Liver (tissue), 9 donors: ENCODE measurements around the gene ST7. TPM values are rescaled to one million over a fixed set of nuclear protein-coding genes. Genes with fewer than 3 reads are reported as not detected.

Experiments
- DNase-seq: peaks from one replicate; pipeline ENCODE4 v3.0.0-alpha.2; 2017; ENCODE audit warnings: low spot score
- H3K27ac ChIP-seq, 2 donors: one replicate each; pipeline ENCODE4 v1.7.0; 2013; ENCODE audit warnings: inconsistent platforms in 2 of 2, low read length in 2 of 2, control low read depth in 1 of 2, low read depth in 1 of 2, mild to moderate bottlenecking in 1 of 2
- H3K27me3 ChIP-seq, 4 donors: one replicate each; pipeline versions ENCODE4 v1.6.1 to v1.7.0; 2013; ENCODE audit warnings: low read length in 3 of 4, inconsistent platforms in 1 of 4, mild to moderate bottlenecking in 1 of 4, moderate library complexity in 1 of 4; ENCODE audit not compliant: control insufficient read depth in 4 of 4, insufficient read depth in 4 of 4
- H3K36me3 ChIP-seq, 4 donors: one replicate each; pipeline versions ENCODE4 v1.6.1 to v1.7.0; 2013; ENCODE audit warnings: low read length in 3 of 4, mild to moderate bottlenecking in 3 of 4, low read depth in 1 of 4, moderate library complexity in 1 of 4; ENCODE audit not compliant: control insufficient read depth in 4 of 4, insufficient read depth in 3 of 4
- H3K4me1 ChIP-seq, 4 donors: one replicate each; pipeline versions ENCODE4 v1.6.1 to v1.7.0; 2013; ENCODE audit warnings: low read length in 3 of 4, mild to moderate bottlenecking in 3 of 4, moderate library complexity in 1 of 4; ENCODE audit not compliant: control insufficient read depth in 4 of 4, insufficient read depth in 4 of 4
- H3K4me3 ChIP-seq, 3 donors: one replicate each; pipeline versions ENCODE4 v1.6.1 to v1.7.0; 2013; ENCODE audit warnings: low read length in 3 of 3, control low read depth in 1 of 3, low read depth in 1 of 3, mild to moderate bottlenecking in 1 of 3
- H3K9ac ChIP-seq, 2 donors: one replicate each; pipeline ENCODE4 v1.7.0; 2013; ENCODE audit warnings: low read length in 2 of 2, mild to moderate bottlenecking in 2 of 2, moderate library complexity in 2 of 2, control low read depth in 1 of 2, low read depth in 1 of 2
- H3K9me3 ChIP-seq, 4 donors: one replicate each; pipeline versions ENCODE4 v1.6.1 to v1.7.0; 2013; ENCODE audit warnings: low read length in 3 of 4; ENCODE audit not compliant: control insufficient read depth in 4 of 4
- EGR1 ChIP-seq, 2 donors: IDR thresholded peaks; 2 replicates each; pipeline ENCODE4 v1.6.1; 2016 to 2018; ENCODE audit warnings: antibody characterized with exemption in 2 of 2, low read depth in 2 of 2
- FOXA1 ChIP-seq: IDR thresholded peaks from 2 replicates; pipeline ENCODE4 v1.6.1; 2016; ENCODE audit warnings: antibody characterized with exemption
- FOXA2 ChIP-seq: IDR thresholded peaks from 2 replicates; pipeline ENCODE4 v1.6.1; 2016; ENCODE audit warnings: antibody characterized with exemption
- GABPA ChIP-seq, 2 donors: IDR thresholded peaks in 1 of 2; conservative IDR thresholded peaks in 1 of 2; 2 replicates each; pipeline ENCODE4 v1.6.1; 2016; ENCODE audit warnings: antibody characterized with exemption in 2 of 2, mild to moderate bottlenecking in 1 of 2, moderate library complexity in 1 of 2
- HNF4A ChIP-seq, 2 donors: conservative IDR thresholded peaks; 2 replicates each; pipeline ENCODE4 v1.6.1; 2016; ENCODE audit warnings: antibody characterized with exemption in 2 of 2, mild to moderate bottlenecking in 2 of 2
- HNF4G ChIP-seq: IDR thresholded peaks from 2 replicates; pipeline ENCODE4 v1.6.1; 2016; ENCODE audit warnings: antibody characterized with exemption
- JUND ChIP-seq, 2 donors: IDR thresholded peaks; 2 replicates each; pipeline ENCODE4 v1.6.1; 2016; ENCODE audit warnings: antibody characterized with exemption in 2 of 2
- NR2F2 ChIP-seq: IDR thresholded peaks from 2 replicates; pipeline ENCODE4 v1.6.1; 2016; ENCODE audit warnings: antibody characterized with exemption
- RAD21 ChIP-seq, 2 donors: IDR thresholded peaks; 2 replicates each; pipeline ENCODE4 v1.6.1; 2016; ENCODE audit warnings: antibody characterized with exemption in 2 of 2, mild to moderate bottlenecking in 2 of 2
- RXRA ChIP-seq, 2 donors: IDR thresholded peaks; 2 replicates each; pipeline ENCODE4 v1.6.1; 2017 to 2018; ENCODE audit warnings: antibody characterized with exemption in 2 of 2, mild to moderate bottlenecking in 1 of 2
- SP1 ChIP-seq: IDR thresholded peaks from 2 replicates; pipeline ENCODE4 v1.6.1; 2018; ENCODE audit warnings: antibody characterized with exemption, mild to moderate bottlenecking
- TAF1 ChIP-seq: conservative IDR thresholded peaks from 2 replicates; pipeline ENCODE4 v1.6.1; 2016; ENCODE audit warnings: antibody characterized with exemption, mild to moderate bottlenecking
- YY1 ChIP-seq: IDR thresholded peaks from 2 replicates; pipeline ENCODE4 v1.6.1; 2016; ENCODE audit warnings: antibody characterized with exemption, mild to moderate bottlenecking
- WGBS: extraction: QIAGEN DNeasy Blood & Tissue Kit; methylation state at CpG from one replicate; pipeline ENCODE4 v1.1.7; 2013; 5-methylcytosine and 5-hydroxymethylcytosine counted together
- polyA plus RNA-seq, 2 donors: library from polyadenylated mRNA; stranded (reverse) in 1 of 2; unstranded in 1 of 2; fragments of 200-250 nt in 1 of 2; fragments of >200 nt in 1 of 2; fragmentation: Nextera tagmentation in 1 of 2; extraction: Ambion mirVana in 1 of 2; gene quantifications; one replicate each; pipeline versions ENCODE4 v1.2.1 to v1.2.3, GENCODE V29; 2013 to 2015
- total RNA-seq, 2 donors: library from RNA; depleted of rRNA; stranded (reverse); fragments of >200 nt; gene quantifications; one replicate each; pipeline ENCODE4 v1.2.3, GENCODE V29; 2014
- TF ChIP-seq, protein P1 (sequence below): IDR thresholded peaks from 2 replicates; pipeline ENCODE4 v1.6.1; 2016; ENCODE audit warnings: antibody characterized with exemption
- TF ChIP-seq, protein P2 (sequence below): IDR thresholded peaks from 2 replicates; pipeline ENCODE4 v1.6.1; 2016; ENCODE audit warnings: antibody characterized with exemption
- TF ChIP-seq, protein P3 (sequence below): IDR thresholded peaks from 2 replicates; pipeline ENCODE4 v1.6.1; 2016; ENCODE audit warnings: antibody characterized with exemption
- TF ChIP-seq, protein P4 (sequence below): IDR thresholded peaks from 2 replicates; pipeline ENCODE4 v1.6.1; 2016; ENCODE audit warnings: antibody characterized with exemption, mild to moderate bottlenecking
- donor health status: healthy.
- donor health status: healthy.
- donor health status: healthy.
- donor health status: healthy.
- donor health status: healthy.

Gene ST7
- total and polyA plus RNA-seq, 4 donors, result 13.5 to 30.7 (median 22.6) TPM

DNA sequence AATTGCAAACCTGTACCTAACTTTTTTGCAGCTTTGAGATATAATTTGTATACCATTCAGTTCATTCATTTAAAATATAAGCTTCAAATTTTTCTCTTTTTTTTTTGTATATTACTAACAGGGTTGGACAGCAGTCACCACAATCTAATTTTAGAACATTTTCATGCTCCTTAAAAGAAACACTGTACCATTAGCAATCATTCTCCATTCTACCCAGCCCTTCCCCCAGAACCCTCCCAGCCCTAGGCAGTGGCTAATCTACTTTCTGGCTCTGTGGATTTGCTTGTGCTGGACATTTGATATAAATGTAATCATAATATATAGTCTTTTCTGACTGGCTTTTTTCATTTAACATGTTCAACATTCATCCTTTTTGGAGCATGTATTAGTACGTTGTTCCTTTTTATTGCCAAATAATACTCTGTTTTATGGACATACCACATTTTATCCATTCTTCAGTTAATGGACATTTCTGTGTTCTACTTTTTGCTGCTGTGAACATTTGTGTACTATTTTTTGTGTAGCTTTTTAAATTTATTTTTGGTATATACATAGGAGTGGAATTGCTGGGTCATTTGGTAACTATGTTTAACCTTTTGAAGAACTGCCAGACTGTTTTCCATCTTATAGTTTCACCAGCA lies 40.9 kb upstream of the ST7 start:
- no peak overlapping the region for H3K4me3 ChIP-seq
- H3K9me3 ChIP-seq, result no peaks in the 10 kb centered on the region
- DNase-seq, result no peak
- WGBS, result 97% methylated on average over 1 of the region's 1 CpG
- H3K4me1 ChIP-seq, result peaks cover 0 to 6% (median 0%) of the 10 kb centered on the region in 4 donors
- H3K36me3 ChIP-seq, result peaks cover 7 to 45% (median 35%) of the 10 kb centered on the region in 4 donors
- no peaks in the 10 kb centered on the region for H3K27me3 ChIP-seq
- no peak for TF ChIP-seq RXRA (IDR thresholded peaks at IDR 0.05)
- no peak overlapping the region for H3K9ac ChIP-seq
- H3K27ac ChIP-seq, result no peak overlapping the region

DNA sequence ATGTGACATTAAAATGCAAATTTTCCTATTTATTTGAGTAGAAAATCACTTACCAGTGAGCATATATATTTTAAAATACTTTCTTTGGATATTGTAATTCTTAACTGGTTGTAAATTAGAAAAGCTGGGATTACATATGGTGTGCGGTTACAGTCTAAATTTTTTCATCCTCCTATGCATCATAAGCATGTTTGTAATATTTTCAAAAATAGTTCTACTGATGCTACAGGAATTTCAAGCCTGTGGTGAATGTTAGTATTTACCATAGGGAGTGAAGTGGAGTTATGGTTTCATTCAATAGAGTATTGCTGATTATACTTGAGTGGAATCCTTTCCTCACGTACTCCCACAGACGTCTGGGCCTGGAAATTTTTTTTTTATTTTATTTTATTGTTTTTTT lies 34.6 kb upstream of the ST7 start:
- Histone ChIP-seq H3K9ac (no peak overlapping the region), H3K27ac (no peak overlapping the region), H3K27me3 (no peaks in the 10 kb centered on the region), H3K4me3 (no peak overlapping the region), H3K4me1 (peaks cover 0 to 6% (median 0%) of the 10 kb centered on the region in 4 donors), H3K36me3 (peaks cover 8 to 19% (median 15%) of the 10 kb centered on the region in 4 donors), H3K9me3 (no peaks in the 10 kb centered on the region)
- 97% methylated on average over 3 of the region's 3 CpGs for whole genome bisulfite sequencing
- no peak for DNase-seq
- TF ChIP-seq RXRA (IDR thresholded peaks at IDR 0.05), result no peak
- no peak for TF ChIP-seq RAD21 (IDR thresholded peaks at IDR 0.05)
- TF ChIP-seq, protein P1, sequence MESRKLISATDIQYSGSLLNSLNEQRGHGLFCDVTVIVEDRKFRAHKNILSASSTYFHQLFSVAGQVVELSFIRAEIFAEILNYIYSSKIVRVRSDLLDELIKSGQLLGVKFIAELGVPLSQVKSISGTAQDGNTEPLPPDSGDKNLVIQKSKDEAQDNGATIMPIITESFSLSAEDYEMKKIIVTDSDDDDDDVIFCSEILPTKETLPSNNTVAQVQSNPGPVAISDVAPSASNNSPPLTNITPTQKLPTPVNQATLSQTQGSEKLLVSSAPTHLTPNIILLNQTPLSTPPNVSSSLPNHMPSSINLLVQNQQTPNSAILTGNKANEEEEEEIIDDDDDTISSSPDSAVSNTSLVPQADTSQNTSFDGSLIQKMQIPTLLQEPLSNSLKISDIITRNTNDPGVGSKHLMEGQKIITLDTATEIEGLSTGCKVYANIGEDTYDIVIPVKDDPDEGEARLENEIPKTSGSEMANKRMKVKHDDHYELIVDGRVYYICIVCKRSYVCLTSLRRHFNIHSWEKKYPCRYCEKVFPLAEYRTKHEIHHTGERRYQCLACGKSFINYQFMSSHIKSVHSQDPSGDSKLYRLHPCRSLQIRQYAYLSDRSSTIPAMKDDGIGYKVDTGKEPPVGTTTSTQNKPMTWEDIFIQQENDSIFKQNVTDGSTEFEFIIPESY, result no peak
- TF ChIP-seq, protein P2, sequence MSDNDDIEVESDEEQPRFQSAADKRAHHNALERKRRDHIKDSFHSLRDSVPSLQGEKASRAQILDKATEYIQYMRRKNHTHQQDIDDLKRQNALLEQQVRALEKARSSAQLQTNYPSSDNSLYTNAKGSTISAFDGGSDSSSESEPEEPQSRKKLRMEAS, result no peak
- TF ChIP-seq TAF1, result no peak

DNA sequence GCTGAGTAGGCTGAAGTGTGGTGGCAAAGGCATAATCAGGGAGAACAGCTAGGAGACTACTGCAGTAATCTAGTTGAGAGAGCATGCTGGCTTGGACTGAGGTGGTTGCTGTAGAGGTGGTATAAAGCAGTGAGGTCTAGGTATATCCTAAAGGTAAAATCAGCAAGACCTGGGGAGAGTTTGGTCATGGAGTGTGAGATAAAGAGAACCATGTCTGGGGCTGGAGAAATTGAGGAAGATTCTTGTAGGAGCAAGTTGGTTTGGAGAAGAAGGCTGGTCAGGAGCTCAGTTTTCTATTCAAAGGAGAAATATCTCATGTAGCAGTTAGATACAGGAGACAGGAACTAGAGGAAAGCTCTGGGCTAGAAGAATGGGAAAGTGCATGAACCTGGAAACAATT lies 32.9 kb upstream of the ST7 start:
- Histone ChIP-seq H3K4me3 (no peak overlapping the region), H3K9me3 (no peaks in the 10 kb centered on the region), H3K36me3 (peaks cover 6 to 18% (median 13%) of the 10 kb centered on the region in 4 donors), H3K27ac (no peak overlapping the region), H3K4me1 (peaks cover 0 to 2% (median 0%) of the 10 kb centered on the region in 4 donors), H3K9ac (no peak overlapping the region), H3K27me3 (no peaks in the 10 kb centered on the region)
- TF ChIP-seq EGR1 (IDR thresholded peaks at IDR 0.05; ENCODE audit: low read depth in 2 of 2) (no peak), YY1 (no peak)
- no peak for DNase-seq

DNA sequence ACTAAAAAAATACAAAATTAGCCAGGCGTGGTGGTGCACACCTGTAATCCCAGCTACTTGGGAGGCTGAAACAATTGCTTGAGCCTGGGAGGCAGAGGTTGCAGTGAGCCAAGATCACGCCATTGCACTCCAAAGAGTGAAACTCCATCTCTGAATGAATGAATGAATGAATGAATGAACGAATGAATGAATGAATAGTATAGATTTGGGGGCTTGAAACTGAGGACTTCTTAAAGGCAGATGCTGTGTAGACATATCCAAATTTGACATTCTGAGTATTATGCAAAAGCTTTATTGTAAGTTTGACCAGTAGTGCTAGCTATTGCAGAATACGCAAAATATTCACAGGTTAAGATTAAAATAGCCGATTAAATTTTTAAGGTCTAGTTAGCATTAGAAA lies 30.8 kb upstream of the ST7 start:
- Histone ChIP-seq H3K4me3 (no peak overlapping the region), H3K4me1 (no peaks in the 10 kb centered on the region), H3K9me3 (no peaks in the 10 kb centered on the region), H3K9ac (no peak overlapping the region), H3K36me3 (peaks cover 3 to 6% (median 5%) of the 10 kb centered on the region in 4 donors), H3K27me3 (no peaks in the 10 kb centered on the region), H3K27ac (no peak overlapping the region)
- no peak for DNase-seq
- 63% methylated on average over 5 of the region's 5 CpGs for WGBS
- TF ChIP-seq, protein P3, sequence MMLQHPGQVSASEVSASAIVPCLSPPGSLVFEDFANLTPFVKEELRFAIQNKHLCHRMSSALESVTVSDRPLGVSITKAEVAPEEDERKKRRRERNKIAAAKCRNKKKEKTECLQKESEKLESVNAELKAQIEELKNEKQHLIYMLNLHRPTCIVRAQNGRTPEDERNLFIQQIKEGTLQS, result no peak
- TF ChIP-seq, protein P2, result no peak
- TF ChIP-seq JUND (IDR thresholded peaks at IDR 0.05) (no peak), NR2F2 (no peak), HNF4A (conservative IDR thresholded peaks at IDR 0.05) (no peak), RXRA (IDR thresholded peaks at IDR 0.05) (no peak), SP1 (no peak), FOXA1 (no peak), FOXA2 (no peak), GABPA (IDR thresholded peaks at IDR 0.05 in 1 of 2, conservative IDR thresholded peaks at IDR 0.05 in 1 of 2) (no peak), EGR1 (IDR thresholded peaks at IDR 0.05; ENCODE audit: low read depth in 2 of 2) (no peak), RAD21 (IDR thresholded peaks at IDR 0.05) (no peak), YY1 (no peak), HNF4G (no peak)
- TF ChIP-seq, protein P4, sequence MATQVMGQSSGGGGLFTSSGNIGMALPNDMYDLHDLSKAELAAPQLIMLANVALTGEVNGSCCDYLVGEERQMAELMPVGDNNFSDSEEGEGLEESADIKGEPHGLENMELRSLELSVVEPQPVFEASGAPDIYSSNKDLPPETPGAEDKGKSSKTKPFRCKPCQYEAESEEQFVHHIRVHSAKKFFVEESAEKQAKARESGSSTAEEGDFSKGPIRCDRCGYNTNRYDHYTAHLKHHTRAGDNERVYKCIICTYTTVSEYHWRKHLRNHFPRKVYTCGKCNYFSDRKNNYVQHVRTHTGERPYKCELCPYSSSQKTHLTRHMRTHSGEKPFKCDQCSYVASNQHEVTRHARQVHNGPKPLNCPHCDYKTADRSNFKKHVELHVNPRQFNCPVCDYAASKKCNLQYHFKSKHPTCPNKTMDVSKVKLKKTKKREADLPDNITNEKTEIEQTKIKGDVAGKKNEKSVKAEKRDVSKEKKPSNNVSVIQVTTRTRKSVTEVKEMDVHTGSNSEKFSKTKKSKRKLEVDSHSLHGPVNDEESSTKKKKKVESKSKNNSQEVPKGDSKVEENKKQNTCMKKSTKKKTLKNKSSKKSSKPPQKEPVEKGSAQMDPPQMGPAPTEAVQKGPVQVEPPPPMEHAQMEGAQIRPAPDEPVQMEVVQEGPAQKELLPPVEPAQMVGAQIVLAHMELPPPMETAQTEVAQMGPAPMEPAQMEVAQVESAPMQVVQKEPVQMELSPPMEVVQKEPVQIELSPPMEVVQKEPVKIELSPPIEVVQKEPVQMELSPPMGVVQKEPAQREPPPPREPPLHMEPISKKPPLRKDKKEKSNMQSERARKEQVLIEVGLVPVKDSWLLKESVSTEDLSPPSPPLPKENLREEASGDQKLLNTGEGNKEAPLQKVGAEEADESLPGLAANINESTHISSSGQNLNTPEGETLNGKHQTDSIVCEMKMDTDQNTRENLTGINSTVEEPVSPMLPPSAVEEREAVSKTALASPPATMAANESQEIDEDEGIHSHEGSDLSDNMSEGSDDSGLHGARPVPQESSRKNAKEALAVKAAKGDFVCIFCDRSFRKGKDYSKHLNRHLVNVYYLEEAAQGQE, result no peak
